Left hindlimb (tissue), 1 donor: ENCODE data around the gene IFNG-AS1.
A peak's percentile ranks its signal among the peaks of the same experiment; 100 is the strongest.

Source experiments
- DNase-seq: peaks from one replicate; pipeline ENCODE4 v3.0.0-alpha.2; 2018

Gene IFNG-AS1

GRCh38 chr12:68040450-68041075 lies 51.3 kb downstream of the IFNG-AS1 start:
- peak; percentile 49 for DNase-seq

GRCh38 chr12:68042212-68042699 lies 53.0 kb downstream of the IFNG-AS1 start:
- no peak for DNase-seq

GRCh38 chr12:68043435-68043834 lies 54.2 kb downstream of the IFNG-AS1 start:
- no peak for DNase-seq

GRCh38 chr12:68048648-68049297 lies 59.5 kb downstream of the IFNG-AS1 start:
- no peak for DNase-seq

GRCh38 chr12:68056300-68056699 lies 67.1 kb downstream of the IFNG-AS1 start:
- DNase-seq: no peak

GRCh38 chr12:68063900-68064590 lies 74.8 kb downstream of the IFNG-AS1 start:
- DNase-seq: no peak

- no peak for DNase-seq
Measured at GRCh38 chr12:68065163-68065562, 75.9 kb downstream of the IFNG-AS1 start.

- no peak for DNase-seq
Measured at GRCh38 chr12:68065687-68066086, 76.4 kb downstream of the IFNG-AS1 start.

GRCh38 chr12:68067762-68068376 lies 78.6 kb downstream of the IFNG-AS1 start:
- no peak for DNase-seq

GRCh38 chr12:68069275-68069674 lies 80.0 kb downstream of the IFNG-AS1 start:
- DNase-seq: no peak
